HL-60/S4 treated with retinoic acid at 250 ng/mL for 4 days and 3 days (cell line): ENCODE measurements around the gene NUTM1.

Experiments
- in situ Hi-C: fragments of 300-500 bp; cut with MboI; formaldehyde crosslinking; loops from 2 replicates; pipeline ENCODE4 v1.7.0; 2022; ENCODE audit warnings: low sequenced_read_pairs

The NUTM1 gene

GRCh38 chr15:34342737-34343575 is at the start of gene NUTM1, which contains the start of gene NOP10:
TSS of gene NUTM1 (plus strand) at chr15:34343315. CDS start at chr15:34343697, 382 bp downstream.
TSS of gene NOP10 (minus strand) at chr15:34343136. CDS start at chr15:34343073, 63 bp downstream.
- in situ Hi-C loops, result no loop called here

- in situ Hi-C loops, result no loop called here
Measured at GRCh38 chr15:34297059-34297458, 46.1 kb upstream of the NUTM1 start.

GRCh38 chr15:34301058-34301457 is 42.1 kb upstream of the NUTM1 start:
- in situ Hi-C loops, result no loop called here

GRCh38 chr15:34304613-34305012 is 38.5 kb upstream of the NUTM1 start:
- in situ Hi-C loops, result no loop called here

GRCh38 chr15:34311563-34311962 is 31.6 kb upstream of the NUTM1 start:
- in situ Hi-C loops, result no loop called here

GRCh38 chr15:34314491-34315490 is 28.3 kb upstream of the NUTM1 start:
- in situ Hi-C loops, result no loop called here

GRCh38 chr15:34318277-34319079 is 24.6 kb upstream of the NUTM1 start:
- in situ Hi-C loops, result no loop called here

GRCh38 chr15:34323217-34323616 is 19.9 kb upstream of the NUTM1 start:
- in situ Hi-C loops, result no loop called here

GRCh38 chr15:34324933-34325332 is 18.2 kb upstream of the NUTM1 start:
- in situ Hi-C loops, result no loop called here

GRCh38 chr15:34325368-34325767 is 17.7 kb upstream of the NUTM1 start:
- in situ Hi-C loops, result no loop called here

- in situ Hi-C loops, result no loop called here
Measured at GRCh38 chr15:34327906-34328305, 15.2 kb upstream of the NUTM1 start.

GRCh38 chr15:34329006-34329405 is 14.1 kb upstream of the NUTM1 start:
- in situ Hi-C loops, result no loop called here

GRCh38 chr15:34330279-34330678 is 12.8 kb upstream of the NUTM1 start:
- in situ Hi-C loops, result no loop called here

- in situ Hi-C loops, result no loop called here
Measured at GRCh38 chr15:34331809-34332208, 11.3 kb upstream of the NUTM1 start.

GRCh38 chr15:34332553-34333120 is 10.5 kb upstream of the NUTM1 start:
- in situ Hi-C loops, result no loop called here

- in situ Hi-C loops, result no loop called here
Measured at GRCh38 chr15:34334672-34335071, 8.4 kb upstream of the NUTM1 start.

- in situ Hi-C loops, result no loop called here
Measured at GRCh38 chr15:34335176-34336032, 7.7 kb upstream of the NUTM1 start.

- in situ Hi-C loops, result no loop called here
Measured at GRCh38 chr15:34336231-34336990, 6.7 kb upstream of the NUTM1 start.
